LNCAP (cell line): ENCODE data around the gene UBE2G2.

Experiments
- TF ChIP-seq, protein P1 (sequence below): fragments of 450-650 bp; IDR thresholded peaks from 2 replicates; pipeline ENCODE4 v1.5.1; 2017; ENCODE audit warnings: mild to moderate bottlenecking

Gene UBE2G2

DNA sequence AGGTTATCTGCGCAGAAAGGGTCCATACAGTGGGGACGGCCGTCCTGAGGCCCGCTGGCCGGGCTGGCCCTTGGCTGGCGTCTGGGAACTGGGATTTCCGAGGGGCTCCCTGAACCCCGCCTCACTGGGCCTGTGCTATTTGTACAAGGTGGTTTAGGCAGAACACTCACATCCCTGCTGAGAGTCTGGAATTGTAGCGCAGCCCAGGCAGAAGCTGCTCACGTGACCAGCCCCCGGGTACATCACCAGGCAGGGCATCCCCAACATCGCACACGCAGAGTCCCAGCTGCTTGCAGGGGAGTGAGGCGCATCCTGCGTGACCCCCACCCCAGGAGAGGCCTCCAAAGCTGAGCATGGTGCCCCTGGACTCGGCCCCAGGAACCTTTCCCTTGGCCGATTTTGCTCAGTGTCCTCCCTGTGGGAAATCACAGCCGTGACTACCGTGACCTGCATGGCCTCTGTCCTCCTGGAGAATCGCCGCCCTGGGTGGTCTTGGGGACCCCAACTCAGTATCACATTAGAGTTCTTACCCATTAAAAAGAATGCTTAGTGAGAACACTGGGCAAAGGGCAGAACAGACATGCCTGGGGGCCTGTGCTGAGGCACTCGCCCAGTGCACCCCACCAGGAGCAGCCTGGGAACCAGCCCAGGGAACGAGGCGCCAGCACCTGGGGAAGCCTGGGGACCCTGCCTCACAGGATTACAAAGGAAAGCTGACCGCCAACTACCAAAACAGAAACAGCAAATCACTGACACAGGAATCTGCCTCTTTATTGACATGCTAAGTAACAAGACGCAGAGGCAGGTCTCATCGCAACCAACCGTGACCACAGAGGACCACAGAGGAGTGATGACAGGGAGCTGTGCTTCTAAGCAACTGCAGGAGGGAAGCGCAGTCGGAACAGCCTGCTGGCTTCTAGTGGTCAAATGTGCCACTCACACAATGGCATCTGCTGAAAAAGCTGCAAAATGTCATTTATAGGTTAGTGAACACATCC lies 33.5 kb downstream of the UBE2G2 start:
- TF ChIP-seq, protein P1, sequence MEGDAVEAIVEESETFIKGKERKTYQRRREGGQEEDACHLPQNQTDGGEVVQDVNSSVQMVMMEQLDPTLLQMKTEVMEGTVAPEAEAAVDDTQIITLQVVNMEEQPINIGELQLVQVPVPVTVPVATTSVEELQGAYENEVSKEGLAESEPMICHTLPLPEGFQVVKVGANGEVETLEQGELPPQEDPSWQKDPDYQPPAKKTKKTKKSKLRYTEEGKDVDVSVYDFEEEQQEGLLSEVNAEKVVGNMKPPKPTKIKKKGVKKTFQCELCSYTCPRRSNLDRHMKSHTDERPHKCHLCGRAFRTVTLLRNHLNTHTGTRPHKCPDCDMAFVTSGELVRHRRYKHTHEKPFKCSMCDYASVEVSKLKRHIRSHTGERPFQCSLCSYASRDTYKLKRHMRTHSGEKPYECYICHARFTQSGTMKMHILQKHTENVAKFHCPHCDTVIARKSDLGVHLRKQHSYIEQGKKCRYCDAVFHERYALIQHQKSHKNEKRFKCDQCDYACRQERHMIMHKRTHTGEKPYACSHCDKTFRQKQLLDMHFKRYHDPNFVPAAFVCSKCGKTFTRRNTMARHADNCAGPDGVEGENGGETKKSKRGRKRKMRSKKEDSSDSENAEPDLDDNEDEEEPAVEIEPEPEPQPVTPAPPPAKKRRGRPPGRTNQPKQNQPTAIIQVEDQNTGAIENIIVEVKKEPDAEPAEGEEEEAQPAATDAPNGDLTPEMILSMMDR: no peak

DNA sequence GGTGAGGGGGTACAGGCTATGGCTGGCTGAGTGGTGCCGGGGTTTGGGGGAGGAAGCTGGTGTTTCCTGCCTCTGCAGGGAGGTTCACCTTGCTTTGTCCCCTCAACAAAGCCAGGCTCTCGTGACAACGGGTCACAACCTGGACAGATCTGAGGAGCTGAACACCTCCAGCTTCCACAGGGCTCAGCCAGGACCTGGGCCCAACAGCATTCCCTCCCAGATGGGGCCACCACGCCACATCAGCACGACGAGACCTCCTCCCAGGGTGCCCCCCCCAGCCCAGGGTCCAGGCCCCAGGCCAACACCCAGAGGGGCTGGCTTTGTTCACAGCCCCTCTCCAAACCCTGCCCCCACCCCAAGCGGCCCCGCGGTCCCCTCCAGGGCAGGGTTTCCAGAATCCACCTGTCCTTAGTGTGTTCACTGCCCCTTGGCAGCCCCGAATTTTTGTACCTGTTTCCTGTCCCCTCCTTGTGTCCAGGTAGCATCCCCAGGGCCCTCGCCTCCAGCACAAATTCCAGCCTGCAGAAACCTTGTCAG lies 34.7 kb downstream of the UBE2G2 start:
- TF ChIP-seq, protein P1: no peak

DNA sequence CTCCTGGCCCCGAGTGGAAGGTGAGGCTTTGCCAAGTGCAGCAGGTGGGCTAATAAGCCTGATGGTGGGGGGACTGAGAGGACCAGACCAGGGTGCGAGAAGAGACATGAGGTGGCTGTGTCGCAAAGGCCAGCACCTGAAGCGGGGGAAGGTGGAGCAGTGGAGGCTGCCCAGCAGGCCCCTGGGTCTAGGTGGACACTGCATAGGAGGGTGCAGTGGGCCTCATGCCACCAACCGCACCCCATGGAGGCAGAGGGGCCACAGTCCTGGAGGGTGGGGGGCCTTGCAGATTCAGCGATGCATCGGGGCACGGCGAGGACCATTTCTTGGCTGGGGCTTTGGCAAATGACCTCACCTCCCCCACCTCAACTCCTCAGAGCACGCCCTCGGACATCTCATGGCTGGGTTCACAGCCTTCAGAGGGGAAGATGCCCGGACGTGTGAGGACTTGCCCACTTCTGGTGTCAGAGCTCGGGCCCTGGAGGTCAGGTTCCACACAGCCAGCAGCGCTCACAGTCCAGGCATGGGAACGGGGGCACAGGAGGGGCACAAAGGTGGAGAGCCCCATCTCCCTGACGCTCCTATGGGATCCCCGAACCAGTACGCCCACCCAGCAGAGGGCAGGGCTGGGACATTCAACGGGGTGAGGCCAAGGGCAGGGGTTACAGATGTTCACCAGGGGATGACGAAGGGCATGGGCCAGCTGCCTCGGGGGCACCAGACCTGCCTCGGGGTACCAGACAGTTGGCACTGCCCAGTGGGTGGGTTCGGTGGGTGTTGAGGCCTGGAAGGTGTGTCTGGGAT lies 35.4 kb downstream of the UBE2G2 start:
- TF ChIP-seq, protein P1: no peak

DNA sequence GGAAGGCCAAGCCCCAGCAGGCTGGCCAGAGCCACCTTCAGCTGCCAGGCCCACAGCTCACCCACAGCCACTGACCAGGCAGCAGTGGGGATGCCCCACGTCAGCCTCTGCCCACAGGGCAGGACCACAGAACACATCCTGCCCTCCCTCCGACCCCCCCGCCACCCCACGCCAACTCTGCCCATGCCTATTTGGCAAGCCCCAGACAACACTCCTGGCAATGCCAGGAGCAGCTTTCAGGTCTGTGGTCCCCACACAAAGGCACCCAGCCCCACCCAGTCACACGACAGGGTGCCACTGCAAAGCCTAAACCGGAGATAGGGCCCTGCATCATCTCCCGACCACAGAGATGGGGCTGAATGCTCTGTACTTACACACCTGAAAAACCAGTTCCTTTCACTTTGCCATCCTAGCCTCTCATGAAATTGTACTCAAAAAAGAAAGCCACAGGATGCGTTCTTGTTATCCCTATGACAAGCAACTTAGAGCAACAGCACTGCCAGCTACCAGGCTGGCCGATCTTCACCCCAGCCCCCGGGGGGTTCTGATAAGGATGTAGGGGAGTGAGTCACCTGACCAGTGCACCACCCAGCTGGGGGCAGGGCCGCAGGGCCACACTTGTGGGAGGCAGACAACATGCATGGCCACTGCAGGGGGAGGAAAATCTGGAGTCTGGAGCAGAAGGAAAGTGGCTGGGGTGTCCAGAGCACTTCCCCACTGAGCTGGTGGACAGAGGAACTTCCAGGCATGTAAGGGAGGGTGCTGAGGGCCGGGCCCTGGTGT lies 36.2 kb downstream of the UBE2G2 start:
- TF ChIP-seq, protein P1: no peak

DNA sequence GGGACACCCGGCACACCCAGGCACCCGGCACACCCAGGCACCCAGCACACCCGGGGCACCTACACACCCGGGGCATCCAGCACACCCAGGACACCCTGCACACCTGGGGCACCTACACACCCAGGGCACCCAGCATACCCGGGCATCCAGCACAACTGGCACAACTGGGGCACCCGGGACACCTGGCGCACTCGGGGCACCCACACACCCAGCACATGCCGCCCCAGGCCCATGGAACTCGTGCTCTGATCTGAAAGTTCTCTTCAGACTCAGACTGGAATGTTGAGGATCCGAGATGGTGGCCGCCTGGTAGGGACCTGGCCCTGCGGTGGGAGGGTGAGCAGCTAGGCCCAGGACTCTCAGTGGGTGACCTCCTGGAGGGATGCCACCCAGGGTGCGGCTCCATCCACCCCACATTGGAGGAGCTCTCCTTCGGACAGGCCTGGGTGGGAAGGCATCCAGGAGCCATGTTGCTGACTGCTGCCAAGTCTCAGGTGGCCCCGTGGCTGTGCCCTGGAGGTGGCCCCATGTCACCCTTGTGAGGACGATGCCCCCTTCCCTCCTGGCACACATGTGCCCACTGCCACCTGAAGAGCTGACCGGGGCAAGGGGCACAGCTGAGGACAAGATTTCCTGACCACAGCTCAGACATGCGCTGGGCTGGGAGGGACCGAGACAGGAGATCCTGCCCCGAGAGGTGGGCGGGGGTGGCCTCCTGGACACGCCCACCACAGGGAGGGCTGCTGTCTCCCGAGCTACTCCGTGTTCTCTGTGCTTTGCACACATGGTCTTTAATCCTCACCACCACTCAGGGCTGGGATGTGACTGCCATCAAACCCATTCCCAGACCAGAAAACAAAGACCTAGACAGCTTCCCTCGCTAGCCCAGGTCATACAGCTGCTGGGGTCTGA lies 37.0 kb downstream of the UBE2G2 start:
- TF ChIP-seq, protein P1: no peak

DNA sequence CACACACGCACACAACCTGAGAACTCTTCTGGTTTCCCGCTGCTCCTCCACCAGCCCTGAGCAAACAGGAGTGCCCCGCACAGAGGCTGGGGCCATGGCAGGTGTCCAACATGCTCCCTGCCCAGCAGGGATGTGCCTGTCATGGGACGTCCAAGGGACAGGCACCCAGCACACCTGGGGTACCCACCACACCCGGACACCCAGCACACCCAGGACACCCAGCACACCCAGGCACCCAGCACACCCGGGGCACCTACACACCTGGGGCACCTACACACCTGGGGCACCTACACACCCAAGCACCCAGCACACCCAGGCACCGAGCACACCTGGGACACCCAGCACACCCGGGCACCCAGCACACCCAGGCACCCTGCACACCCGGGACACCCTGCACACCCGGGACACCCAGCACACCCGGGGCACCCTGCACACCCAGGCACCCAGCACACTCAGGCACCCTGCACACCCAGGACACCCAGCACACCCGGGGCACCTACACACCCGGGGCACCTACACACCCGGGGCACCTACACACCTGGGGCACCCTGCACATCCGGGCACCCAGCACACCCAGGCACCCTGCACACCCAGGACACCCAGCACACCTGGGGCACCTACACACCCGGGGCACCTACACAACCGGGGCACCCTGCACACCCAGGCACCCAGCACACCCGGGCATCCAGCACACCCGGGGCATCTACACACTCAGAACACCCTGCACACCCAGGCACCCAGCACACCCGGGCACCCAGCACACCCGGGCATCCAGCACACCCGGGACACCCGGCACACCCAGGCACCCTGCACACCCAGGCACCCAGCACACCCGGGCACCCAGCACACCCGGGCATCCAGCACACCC lies 37.9 kb downstream of the UBE2G2 start:
- TF ChIP-seq, protein P1: no peak
